IMR-90 (cell line): Measurements from ENCODE around the gene COQ8A. TPM values are rescaled to one million over a fixed set of nuclear protein-coding genes. Genes with fewer than 3 reads are reported as not detected.
A peak's percentile ranks its signal among the peaks of the same experiment; 100 is the strongest.

Experiments
- ATAC-seq: fragments of 200-7000 bp; cut with Tn5 transposase; 2 replicates; pipeline ENCODE4 v1.9.1; 2020; ENCODE audit warnings: low read depth, mild to moderate bottlenecking, moderate library complexity
- BruUV-seq: library from RNA; stranded (reverse); fragments of 400-500 nt; replicated peaks from 2 replicates; lab custom pipeline; 2021; lab: Mats Ljungman, UMichigan
- CTCF ChIA-PET: fragments of 300-600 bp; formaldehyde crosslinking; extraction: SDS; loops from one replicate; lab custom pipeline; 2021; ENCODE audit warnings: antibody characterized with exemption; lab: Yijun Ruan, JAX
- POLR2A ChIA-PET: fragments of 300-600 bp; sonication (Branson Sonifier 250); formaldehyde crosslinking; loops from one replicate; lab custom pipeline; 2022; ENCODE audit warnings: antibody characterized with exemption; ENCODE audit not compliant: unreplicated experiment; lab: Charles Lee
- DNase-seq: peaks from one replicate; pipeline ENCODE4 v3.0.0; 2013
- H2AFZ ChIP-seq: replicated peaks from 2 replicates; pipeline ENCODE3; 2013; ENCODE audit warnings: low read length, mild to moderate bottlenecking; ENCODE audit not compliant: poor library complexity
- H2AK5ac ChIP-seq: 2 replicates; pipeline ENCODE4 v1.6.1; 2013; ENCODE audit warnings: low read depth, low read length, inconsistent platforms
- H2AK9ac ChIP-seq: replicated peaks from 2 replicates; pipeline ENCODE3; 2013; ENCODE audit warnings: mild to moderate bottlenecking, low read depth, low read length, moderate library complexity; ENCODE audit not compliant: poor library complexity
- H2BK120ac ChIP-seq: 2 replicates; pipeline ENCODE4 v1.6.1; 2013; ENCODE audit warnings: low read depth, low read length, inconsistent platforms
- H2BK15ac ChIP-seq: 3 replicates; pipeline ENCODE4 v1.6.1; 2013; ENCODE audit warnings: low read depth, low read length, inconsistent platforms
- H2BK20ac ChIP-seq: 2 replicates; pipeline ENCODE4 v1.6.1; 2013; ENCODE audit warnings: low read depth, mild to moderate bottlenecking, inconsistent platforms, low read length, moderate library complexity
- H2BK5ac ChIP-seq: 2 replicates; pipeline ENCODE4 v1.6.1; 2013; ENCODE audit warnings: mild to moderate bottlenecking, low read depth, low read length, inconsistent platforms; ENCODE audit not compliant: poor library complexity, severe bottlenecking
- H3K14ac ChIP-seq: replicated peaks from 2 replicates; pipeline ENCODE4 v1.6.1; 2013; ENCODE audit warnings: low read depth, low read length, inconsistent platforms
- H3K18ac ChIP-seq: 2 replicates; pipeline ENCODE4 v1.6.1; 2013; ENCODE audit warnings: low read depth, low read length, control low read depth
- H3K23ac ChIP-seq: 2 replicates; pipeline ENCODE4 v1.6.1; 2013; ENCODE audit warnings: low read depth, low read length, inconsistent platforms
- H3K27ac ChIP-seq: 2 replicates; pipeline ENCODE4 v1.5.1; 2013; ENCODE audit warnings: mild to moderate bottlenecking, control low read depth, low read length; ENCODE audit not compliant: insufficient read depth
- H3K27me3 ChIP-seq: 2 replicates; pipeline ENCODE4 v1.6.1; 2013; ENCODE audit warnings: low read length; ENCODE audit not compliant: control insufficient read depth, insufficient read depth
- H3K36me3 ChIP-seq: 2 replicates; pipeline ENCODE4 v1.6.1; 2013; ENCODE audit warnings: low read length, mixed read lengths; ENCODE audit not compliant: control insufficient read depth, insufficient read depth
- H3K4ac ChIP-seq: 2 replicates; pipeline ENCODE4 v1.6.1; 2013; ENCODE audit warnings: low read depth, low read length, inconsistent platforms
- H3K4me1 ChIP-seq: 2 replicates; pipeline ENCODE4 v1.6.1; 2013; ENCODE audit warnings: low read length, mixed read lengths; ENCODE audit not compliant: control insufficient read depth, insufficient read depth
- H3K4me2 ChIP-seq: 2 replicates; pipeline ENCODE4 v1.6.1; 2013; ENCODE audit warnings: low read depth, mild to moderate bottlenecking, control low read depth, low read length, moderate library complexity
- H3K4me3 ChIP-seq: 2 replicates; pipeline ENCODE4 v1.5.1; 2013; ENCODE audit warnings: low read depth, mild to moderate bottlenecking, control low read depth, low read length, moderate library complexity; ENCODE audit not compliant: insufficient read depth
- H3K56ac ChIP-seq: 2 replicates; pipeline ENCODE4 v1.6.1; 2013; ENCODE audit warnings: low read length, inconsistent platforms; ENCODE audit not compliant: insufficient read depth; ENCODE audit errors: extremely low read depth
- H3K79me1 ChIP-seq, 2 experiments: 2 replicates each; pipeline ENCODE4 v1.6.1; 2013; ENCODE audit warnings: low read length in 2 of 2, inconsistent platforms in 1 of 2, low read depth in 1 of 2
- H3K9ac ChIP-seq: 2 replicates; pipeline ENCODE4 v1.6.1; 2013; ENCODE audit warnings: low read depth, low read length, control low read depth
- H3K9me1 ChIP-seq: 2 replicates; pipeline ENCODE4 v1.6.1; 2013; ENCODE audit warnings: low read length, inconsistent platforms; ENCODE audit not compliant: insufficient read depth
- H3K9me3 ChIP-seq: 2 replicates; pipeline ENCODE4 v1.6.1; 2013; ENCODE audit warnings: low read length; ENCODE audit not compliant: control insufficient read depth, insufficient read depth
- H4K20me1 ChIP-seq: 2 replicates; pipeline ENCODE4 v1.6.1; 2013; ENCODE audit warnings: low read length, inconsistent platforms; ENCODE audit not compliant: insufficient read depth
- H4K5ac ChIP-seq: 2 replicates; pipeline ENCODE4 v1.6.1; 2013; ENCODE audit warnings: mild to moderate bottlenecking, low read depth, low read length, control low read depth
- H4K8ac ChIP-seq, 2 experiments: 2 replicates each; pipeline ENCODE4 v1.6.1; 2013; ENCODE audit warnings: low read depth in 2 of 2, low read length in 2 of 2, control low read depth in 1 of 2, inconsistent platforms in 1 of 2
- H4K91ac ChIP-seq: 2 replicates; pipeline ENCODE4 v1.6.1; 2013; ENCODE audit warnings: low read depth, low read length, inconsistent platforms; ENCODE audit not compliant: insufficient read depth
- BHLHE40 ChIP-seq: fragments of 150-350 bp; IDR thresholded peaks from 2 replicates; pipeline ENCODE4 v1.6.1; 2016; ENCODE audit warnings: mild to moderate bottlenecking, low read depth, low read length
- CEBPB ChIP-seq: IDR thresholded peaks from 2 replicates; pipeline ENCODE4 v1.6.1; 2012; ENCODE audit warnings: low read depth, low read length, improper control_type of control experiment
- CHD1 ChIP-seq: IDR thresholded peaks from 2 replicates; pipeline ENCODE4 v1.6.1; 2012; ENCODE audit warnings: low read depth, low read length, improper control_type of control experiment
- MAFK ChIP-seq: IDR thresholded peaks from 2 replicates; pipeline ENCODE4 v1.6.1; 2012; ENCODE audit warnings: low read depth, low read length, improper control_type of control experiment
- MAZ ChIP-seq: IDR thresholded peaks from 2 replicates; pipeline ENCODE4 v1.6.1; 2012; ENCODE audit warnings: low read depth, mild to moderate bottlenecking, low read length, improper control_type of control experiment, moderate library complexity, borderline replicate concordance
- MXI1 ChIP-seq: IDR thresholded peaks from 2 replicates; pipeline ENCODE4 v1.6.1; 2012; ENCODE audit warnings: low read depth, mild to moderate bottlenecking, low read length, moderate library complexity, borderline replicate concordance
- NFE2L2 ChIP-seq: fragments of 150-350 bp; IDR thresholded peaks from 2 replicates; pipeline ENCODE4 v1.6.1; 2016; ENCODE audit warnings: low read depth, mild to moderate bottlenecking, low read length
- POLR2A ChIP-seq: IDR thresholded peaks from 2 replicates; pipeline ENCODE4 v1.6.1; 2012; ENCODE audit warnings: mild to moderate bottlenecking, low read depth, low read length
- RAD21 ChIP-seq: IDR thresholded peaks from 2 replicates; pipeline ENCODE4 v1.6.1; 2012; ENCODE audit warnings: low read length, improper control_type of control experiment
- RCOR1 ChIP-seq: IDR thresholded peaks from 2 replicates; pipeline ENCODE4 v1.6.1; 2012; ENCODE audit warnings: mild to moderate bottlenecking, low read length, improper control_type of control experiment; ENCODE audit not compliant: insufficient replicate concordance
- RFX5 ChIP-seq: IDR thresholded peaks from 2 replicates; pipeline ENCODE4 v1.8.0; 2012; ENCODE audit warnings: low read depth, mild to moderate bottlenecking, low read length, moderate library complexity
- SMC3 ChIP-seq: fragments of 150-350 bp; IDR thresholded peaks from 2 replicates; pipeline ENCODE4 v1.6.1; 2016; ENCODE audit warnings: low read depth, mild to moderate bottlenecking, antibody characterized with exemption, low read length, moderate library complexity
- WGBS, 2 experiments: methylation state at CpG; one replicate each; pipeline versions ENCODE4 v1.1.5 to v1.1.7; 2013; ENCODE audit warnings: missing lambda C conversion rate in 2 of 2; ENCODE audit not compliant: insufficient read length in 1 of 2; ENCODE audit errors: extremely low coverage in 2 of 2; 5-methylcytosine and 5-hydroxymethylcytosine counted together
- dilution Hi-C: fragments of 300-500 bp; cut with HindIII; formaldehyde crosslinking; loops from one replicate; pipeline ENCODE4 v1.14.3; 2018; ENCODE audit warnings: low sequenced_read_pairs; ENCODE audit not compliant: unreplicated experiment
- in situ Hi-C: fragments of 300-500 bp; cut with MboI; formaldehyde crosslinking; loops from 3 replicates; pipeline ENCODE4 v1.14.3; 2019; ENCODE audit warnings: low sequenced_read_pairs, inconsistent platforms, mixed read lengths
- intact Hi-C: fragments of 100-400 bp; cut with micrococcal nuclease; formaldehyde crosslinking; loops from 2 replicates; pipeline ENCODE4 v1.10.0; 2022
- polyA plus RNA-seq, 3 experiments: library from polyadenylated mRNA; depleted of rRNA; stranded (reverse); fragments of >200 nt; gene quantifications; 2 replicates each; pipeline ENCODE4 v1.2.3, GENCODE V29; 2012; ENCODE audit warnings: low replicate concordance in 1 of 3
- total RNA-seq: library from RNA; depleted of rRNA; stranded (reverse); fragments of >200 nt; gene quantifications from 2 replicates; pipeline ENCODE4 v1.2.3, GENCODE V29; 2012
- TF ChIP-seq, protein P1 (sequence below): conservative IDR thresholded peaks from 2 replicates; pipeline ENCODE4 v1.5.1; 2012; ENCODE audit warnings: mild to moderate bottlenecking, low read depth, low read length, improper control_type of control experiment
- TF ChIP-seq, protein P2 (sequence below): fragments of 150-350 bp; IDR thresholded peaks from 2 replicates; pipeline ENCODE4 v1.6.1; 2016; ENCODE audit warnings: low read depth, mild to moderate bottlenecking, low read length, moderate library complexity, borderline replicate concordance
- TF ChIP-seq, protein P3 (sequence below): fragments of 150-350 bp; IDR thresholded peaks from 2 replicates; pipeline ENCODE4 v1.6.1; 2017; ENCODE audit warnings: mild to moderate bottlenecking, antibody characterized with exemption, low read length, low read depth

Gene COQ8A
- total and polyA plus RNA-seq, 2 of the 4 experiments (the other 2 are of a cell fraction) = 3.8 to 6.1 TPM

DNA sequence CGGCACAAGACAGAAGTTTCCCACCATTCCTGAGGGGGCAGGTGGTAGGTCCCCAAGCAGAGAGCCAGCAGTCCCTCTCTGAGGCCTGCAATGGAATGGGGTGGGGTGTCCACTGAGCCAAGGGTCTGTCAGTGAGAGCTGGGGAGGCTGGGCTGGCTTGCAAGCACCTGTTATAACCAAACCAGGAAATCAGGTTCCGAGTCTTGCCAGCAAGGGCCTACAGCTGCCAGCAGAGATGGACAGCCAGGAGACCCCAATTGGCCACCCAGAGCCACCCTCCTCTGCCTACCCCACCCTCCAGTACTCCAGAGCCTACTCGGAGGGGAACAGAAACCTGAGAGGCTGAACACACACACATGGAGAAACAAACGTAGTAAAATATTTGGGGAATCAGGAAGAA lies 37.5 kb upstream of the COQ8A start:
- no peaks in the 10 kb centered on the region for H3K79me1 ChIP-seq
- H3K4me3 ChIP-seq = no peak overlapping the region
- H2BK20ac ChIP-seq = no peak overlapping the region
- dilution Hi-C loops (no loop called here), intact Hi-C loops (loop anchor here (10.0 kb wide), 1 partner anchor 62 kb away; no protein-coding TSS in a partner anchor), in situ Hi-C loops (no loop called here)
- ChIA-PET CTCF (no interaction called here), POLR2A (no interaction called here)
- no peak overlapping the region for H2BK15ac ChIP-seq
- H3K4me1 ChIP-seq = peaks cover 4% of the 10 kb centered on the region; the same call in 1 of the 2 replicates
- no peak overlapping the region for H2BK120ac ChIP-seq
- H3K27me3 ChIP-seq = no peaks in the 10 kb centered on the region
- WGBS, 2 experiments = no CpG with 5 or more reads among the region's 4 CpGs
- H3K18ac ChIP-seq = no peak overlapping the region
- H3K36me3 ChIP-seq = peaks cover 2% of the 10 kb centered on the region; the same call in 1 of the 2 replicates
- peaks cover 12% of the 10 kb centered on the region; the same call in 1 of the 2 replicates for H3K9me1 ChIP-seq
- ATAC-seq = no peak
- no peak for TF ChIP-seq POLR2A
- no peak for TF ChIP-seq MXI1
- TF ChIP-seq MAZ = no peak
- TF ChIP-seq, protein P1, sequence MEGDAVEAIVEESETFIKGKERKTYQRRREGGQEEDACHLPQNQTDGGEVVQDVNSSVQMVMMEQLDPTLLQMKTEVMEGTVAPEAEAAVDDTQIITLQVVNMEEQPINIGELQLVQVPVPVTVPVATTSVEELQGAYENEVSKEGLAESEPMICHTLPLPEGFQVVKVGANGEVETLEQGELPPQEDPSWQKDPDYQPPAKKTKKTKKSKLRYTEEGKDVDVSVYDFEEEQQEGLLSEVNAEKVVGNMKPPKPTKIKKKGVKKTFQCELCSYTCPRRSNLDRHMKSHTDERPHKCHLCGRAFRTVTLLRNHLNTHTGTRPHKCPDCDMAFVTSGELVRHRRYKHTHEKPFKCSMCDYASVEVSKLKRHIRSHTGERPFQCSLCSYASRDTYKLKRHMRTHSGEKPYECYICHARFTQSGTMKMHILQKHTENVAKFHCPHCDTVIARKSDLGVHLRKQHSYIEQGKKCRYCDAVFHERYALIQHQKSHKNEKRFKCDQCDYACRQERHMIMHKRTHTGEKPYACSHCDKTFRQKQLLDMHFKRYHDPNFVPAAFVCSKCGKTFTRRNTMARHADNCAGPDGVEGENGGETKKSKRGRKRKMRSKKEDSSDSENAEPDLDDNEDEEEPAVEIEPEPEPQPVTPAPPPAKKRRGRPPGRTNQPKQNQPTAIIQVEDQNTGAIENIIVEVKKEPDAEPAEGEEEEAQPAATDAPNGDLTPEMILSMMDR = no peak
- TF ChIP-seq, protein P2, sequence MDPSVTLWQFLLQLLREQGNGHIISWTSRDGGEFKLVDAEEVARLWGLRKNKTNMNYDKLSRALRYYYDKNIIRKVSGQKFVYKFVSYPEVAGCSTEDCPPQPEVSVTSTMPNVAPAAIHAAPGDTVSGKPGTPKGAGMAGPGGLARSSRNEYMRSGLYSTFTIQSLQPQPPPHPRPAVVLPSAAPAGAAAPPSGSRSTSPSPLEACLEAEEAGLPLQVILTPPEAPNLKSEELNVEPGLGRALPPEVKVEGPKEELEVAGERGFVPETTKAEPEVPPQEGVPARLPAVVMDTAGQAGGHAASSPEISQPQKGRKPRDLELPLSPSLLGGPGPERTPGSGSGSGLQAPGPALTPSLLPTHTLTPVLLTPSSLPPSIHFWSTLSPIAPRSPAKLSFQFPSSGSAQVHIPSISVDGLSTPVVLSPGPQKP = no peak
- TF ChIP-seq SMC3 = no peak
- no peak for TF ChIP-seq CEBPB
- no peak for TF ChIP-seq RFX5
- no peak for TF ChIP-seq CHD1
- TF ChIP-seq, protein P3, sequence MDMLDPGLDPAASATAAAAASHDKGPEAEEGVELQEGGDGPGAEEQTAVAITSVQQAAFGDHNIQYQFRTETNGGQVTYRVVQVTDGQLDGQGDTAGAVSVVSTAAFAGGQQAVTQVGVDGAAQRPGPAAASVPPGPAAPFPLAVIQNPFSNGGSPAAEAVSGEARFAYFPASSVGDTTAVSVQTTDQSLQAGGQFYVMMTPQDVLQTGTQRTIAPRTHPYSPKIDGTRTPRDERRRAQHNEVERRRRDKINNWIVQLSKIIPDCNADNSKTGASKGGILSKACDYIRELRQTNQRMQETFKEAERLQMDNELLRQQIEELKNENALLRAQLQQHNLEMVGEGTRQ = no peak
- TF ChIP-seq RCOR1 = no peak
- TF ChIP-seq MAFK = no peak
- no peak for TF ChIP-seq BHLHE40
- no peak for TF ChIP-seq RAD21
- TF ChIP-seq NFE2L2 = no peak
- no TSS peak for BruUV-seq
- no peak overlapping the region for H3K4me2 ChIP-seq
- no peaks in the 10 kb centered on the region for H3K9me3 ChIP-seq
- H3K4ac ChIP-seq = no peak overlapping the region
- H4K20me1 ChIP-seq = no peaks in the 10 kb centered on the region
- no peak overlapping the region for H2BK5ac ChIP-seq
- H3K9ac ChIP-seq = no peak overlapping the region
- H4K91ac ChIP-seq = no peak overlapping the region
- H2AK5ac ChIP-seq = no peak overlapping the region
- peak overlapping the region; percentile 38 for H2AFZ ChIP-seq
- no peak overlapping the region for H2AK9ac ChIP-seq
- H3K27ac ChIP-seq = no peak overlapping the region
- no peak overlapping the region for H3K56ac ChIP-seq
- DNase-seq = no peak
- H4K8ac ChIP-seq = no peak overlapping the region
- H3K23ac ChIP-seq = no peak overlapping the region
- no peak overlapping the region for H4K5ac ChIP-seq
- H3K14ac ChIP-seq = no peak overlapping the region
